OCI-LY1 (cell line): ENCODE results near the gene SLC10A6.

Experiments
- H2AFZ ChIP-seq: fragments of 200-600 bp; sonication (generic), shearing (Covaris generic); 2 replicates; pipeline ENCODE4 v1.6.0; 2014; ENCODE audit warnings: antibody characterized with exemption, mild to moderate bottlenecking, low read length
- H3F3A ChIP-seq: fragments of 200-600 bp; sonication (generic), shearing (Covaris generic); 2 replicates; pipeline ENCODE4 v1.6.0; 2014; ENCODE audit warnings: mild to moderate bottlenecking, antibody characterized with exemption, low read length, moderate library complexity; ENCODE audit not compliant: insufficient read depth
- H3K27ac ChIP-seq: fragments of 200-600 bp; sonication (generic); 2 replicates; pipeline ENCODE4 v1.5.1; 2014; ENCODE audit warnings: low read length, mixed run types, mild to moderate bottlenecking, low read depth; ENCODE audit not compliant: poor library complexity, severe bottlenecking
- H3K27me3 ChIP-seq: fragments of 200-600 bp; sonication (generic); 2 replicates; pipeline ENCODE4 v1.6.0; 2014; ENCODE audit warnings: antibody characterized with exemption, mild to moderate bottlenecking, low read length, moderate library complexity; ENCODE audit not compliant: insufficient read depth
- H3K36me3 ChIP-seq: fragments of 200-600 bp; sonication (generic); 2 replicates; pipeline ENCODE4 v1.6.1; 2014; ENCODE audit warnings: mild to moderate bottlenecking, antibody characterized with exemption, low read length, moderate library complexity, mixed read lengths; ENCODE audit not compliant: insufficient read depth
- H3K4me1 ChIP-seq: fragments of 200-600 bp; sonication (generic); 2 replicates; pipeline ENCODE4 v1.5.1; 2014; ENCODE audit warnings: mild to moderate bottlenecking, low read length, moderate library complexity; ENCODE audit not compliant: insufficient read depth, severe bottlenecking
- H3K4me2 ChIP-seq: fragments of 200-600 bp; sonication (generic), shearing (Covaris generic); 2 replicates; pipeline ENCODE4 v1.6.1; 2014; ENCODE audit warnings: low read length
- H3K4me3 ChIP-seq: fragments of 200-600 bp; sonication (generic); 2 replicates; pipeline ENCODE4 v1.5.1; 2014; ENCODE audit warnings: low read length, low read depth, mild to moderate bottlenecking, mixed read lengths; ENCODE audit not compliant: poor library complexity, severe bottlenecking
- H3K79me2 ChIP-seq: fragments of 200-600 bp; shearing (Covaris generic); 2 replicates; pipeline ENCODE4 v1.6.1; 2016; ENCODE audit warnings: mixed run types, low read length, mixed read lengths; ENCODE audit not compliant: insufficient read depth
- H3K9ac ChIP-seq: fragments of 200-600 bp; sonication (generic), shearing (Covaris generic); 2 replicates; pipeline ENCODE4 v1.6.1; 2014; ENCODE audit warnings: mild to moderate bottlenecking, low read length, mixed read lengths
- H3K9me2 ChIP-seq: fragments of 200-600 bp; sonication (generic), shearing (Covaris generic); 2 replicates; pipeline ENCODE4 v1.6.1; 2014; ENCODE audit warnings: low read depth, mild to moderate bottlenecking, low read length, mixed read lengths
- H3K9me3 ChIP-seq: fragments of 200-600 bp; shearing (Covaris generic); 2 replicates; pipeline ENCODE4 v1.6.1; 2014; ENCODE audit warnings: low read length, mixed read lengths
- H4K20me1 ChIP-seq: fragments of 200-600 bp; sonication (generic), shearing (Covaris generic); 2 replicates; pipeline ENCODE4 v1.6.0; 2016; ENCODE audit warnings: mild to moderate bottlenecking, low read length; ENCODE audit not compliant: insufficient read depth
- EZH2 ChIP-seq: fragments of 200-600 bp; sonication (generic), shearing (Covaris generic); IDR thresholded peaks from 2 replicates; pipeline ENCODE4 v1.8.0; 2017; ENCODE audit warnings: borderline replicate concordance, mixed run types, mild to moderate bottlenecking, antibody characterized with exemption, low read length, moderate library complexity, mixed read lengths
- TF ChIP-seq, protein P1 (sequence below): fragments of 200-600 bp; sonication (generic), shearing (Covaris generic); IDR thresholded peaks from 2 replicates; pipeline ENCODE4 v1.5.1; 2017; ENCODE audit warnings: mild to moderate bottlenecking, antibody characterized with exemption, low read length, moderate library complexity, mixed read lengths

The SLC10A6 gene

GRCh38 chr4:86848136-86848535 lies 1.0 kb downstream of the SLC10A6 start:
- no peak overlapping the region for H3K4me3 ChIP-seq
- H2AFZ ChIP-seq = no peak overlapping the region
- H3K4me1 ChIP-seq = no peaks in the 10 kb centered on the region
- H3K36me3 ChIP-seq = no peaks in the 10 kb centered on the region
- H3K9me3 ChIP-seq = no peaks in the 10 kb centered on the region
- H4K20me1 ChIP-seq = no peaks in the 10 kb centered on the region
- TF ChIP-seq, protein P1, sequence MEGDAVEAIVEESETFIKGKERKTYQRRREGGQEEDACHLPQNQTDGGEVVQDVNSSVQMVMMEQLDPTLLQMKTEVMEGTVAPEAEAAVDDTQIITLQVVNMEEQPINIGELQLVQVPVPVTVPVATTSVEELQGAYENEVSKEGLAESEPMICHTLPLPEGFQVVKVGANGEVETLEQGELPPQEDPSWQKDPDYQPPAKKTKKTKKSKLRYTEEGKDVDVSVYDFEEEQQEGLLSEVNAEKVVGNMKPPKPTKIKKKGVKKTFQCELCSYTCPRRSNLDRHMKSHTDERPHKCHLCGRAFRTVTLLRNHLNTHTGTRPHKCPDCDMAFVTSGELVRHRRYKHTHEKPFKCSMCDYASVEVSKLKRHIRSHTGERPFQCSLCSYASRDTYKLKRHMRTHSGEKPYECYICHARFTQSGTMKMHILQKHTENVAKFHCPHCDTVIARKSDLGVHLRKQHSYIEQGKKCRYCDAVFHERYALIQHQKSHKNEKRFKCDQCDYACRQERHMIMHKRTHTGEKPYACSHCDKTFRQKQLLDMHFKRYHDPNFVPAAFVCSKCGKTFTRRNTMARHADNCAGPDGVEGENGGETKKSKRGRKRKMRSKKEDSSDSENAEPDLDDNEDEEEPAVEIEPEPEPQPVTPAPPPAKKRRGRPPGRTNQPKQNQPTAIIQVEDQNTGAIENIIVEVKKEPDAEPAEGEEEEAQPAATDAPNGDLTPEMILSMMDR = no peak
- TF ChIP-seq EZH2 = no peak
- no peak overlapping the region for H3K9ac ChIP-seq
- no peaks in the 10 kb centered on the region for H3K27me3 ChIP-seq
- no peaks in the 10 kb centered on the region for H3K79me2 ChIP-seq
- H3K27ac ChIP-seq = no peak overlapping the region
- H3F3A ChIP-seq = no peaks in the 10 kb centered on the region
- no peaks in the 10 kb centered on the region for H3K9me2 ChIP-seq
- no peak overlapping the region for H3K4me2 ChIP-seq

GRCh38 chr4:86847571-86847970 lies 1.6 kb downstream of the SLC10A6 start:
- H3K79me2 ChIP-seq = no peaks in the 10 kb centered on the region

GRCh38 chr4:86846921-86847320 lies 2.3 kb downstream of the SLC10A6 start:
- TF ChIP-seq, protein P1 = no peak
- no peak for TF ChIP-seq EZH2
- no peaks in the 10 kb centered on the region for H3K9me2 ChIP-seq
- no peak overlapping the region for H3K4me2 ChIP-seq
- no peaks in the 10 kb centered on the region for H3K79me2 ChIP-seq
- H3K9ac ChIP-seq = no peak overlapping the region
- H3F3A ChIP-seq = no peaks in the 10 kb centered on the region
- no peak overlapping the region for H3K27ac ChIP-seq
- H3K4me3 ChIP-seq = no peak overlapping the region
- no peak overlapping the region for H2AFZ ChIP-seq
- H3K27me3 ChIP-seq = no peaks in the 10 kb centered on the region
- H3K36me3 ChIP-seq = no peaks in the 10 kb centered on the region
- H4K20me1 ChIP-seq = no peaks in the 10 kb centered on the region
- H3K9me3 ChIP-seq = no peaks in the 10 kb centered on the region
- no peaks in the 10 kb centered on the region for H3K4me1 ChIP-seq

More at GRCh38 chr4:86847571-86847970, 1.6 kb downstream of the SLC10A6 start:
- no peak overlapping the region for H3K9ac ChIP-seq
- no peaks in the 10 kb centered on the region for H3K27me3 ChIP-seq
- H2AFZ ChIP-seq = no peak overlapping the region
- H3F3A ChIP-seq = no peaks in the 10 kb centered on the region
- H3K4me1 ChIP-seq = no peaks in the 10 kb centered on the region
- H3K9me2 ChIP-seq = no peaks in the 10 kb centered on the region
- H3K36me3 ChIP-seq = no peaks in the 10 kb centered on the region
- TF ChIP-seq, protein P1 = no peak
- TF ChIP-seq EZH2 = no peak
- no peaks in the 10 kb centered on the region for H4K20me1 ChIP-seq
- H3K4me2 ChIP-seq = no peak overlapping the region
- H3K9me3 ChIP-seq = no peaks in the 10 kb centered on the region
- no peak overlapping the region for H3K4me3 ChIP-seq
- H3K27ac ChIP-seq = no peak overlapping the region
